ENCODE results near the gene STXBP4.

The STXBP4 gene

DNA sequence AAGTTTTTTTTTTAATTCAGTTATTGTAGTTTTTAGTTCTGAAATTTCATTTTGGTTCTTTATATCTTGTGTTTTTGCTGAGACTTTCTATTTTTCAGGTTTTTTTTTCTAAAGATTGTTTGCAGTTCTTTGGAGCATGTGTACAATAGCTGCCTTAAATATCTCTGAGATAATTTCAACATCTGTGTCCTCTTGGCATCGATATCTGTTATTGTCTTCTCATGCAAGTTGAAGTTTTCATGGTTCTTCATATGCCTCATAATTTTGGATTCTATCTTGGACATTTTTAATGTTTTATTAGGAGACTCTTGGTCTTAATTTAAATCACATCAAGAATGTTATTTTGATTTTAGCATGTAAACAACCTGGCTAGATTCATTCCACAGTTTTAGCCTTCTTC is 22.9 kb upstream of the STXBP4 start:
- TF ChIP-seq, protein P1, sequence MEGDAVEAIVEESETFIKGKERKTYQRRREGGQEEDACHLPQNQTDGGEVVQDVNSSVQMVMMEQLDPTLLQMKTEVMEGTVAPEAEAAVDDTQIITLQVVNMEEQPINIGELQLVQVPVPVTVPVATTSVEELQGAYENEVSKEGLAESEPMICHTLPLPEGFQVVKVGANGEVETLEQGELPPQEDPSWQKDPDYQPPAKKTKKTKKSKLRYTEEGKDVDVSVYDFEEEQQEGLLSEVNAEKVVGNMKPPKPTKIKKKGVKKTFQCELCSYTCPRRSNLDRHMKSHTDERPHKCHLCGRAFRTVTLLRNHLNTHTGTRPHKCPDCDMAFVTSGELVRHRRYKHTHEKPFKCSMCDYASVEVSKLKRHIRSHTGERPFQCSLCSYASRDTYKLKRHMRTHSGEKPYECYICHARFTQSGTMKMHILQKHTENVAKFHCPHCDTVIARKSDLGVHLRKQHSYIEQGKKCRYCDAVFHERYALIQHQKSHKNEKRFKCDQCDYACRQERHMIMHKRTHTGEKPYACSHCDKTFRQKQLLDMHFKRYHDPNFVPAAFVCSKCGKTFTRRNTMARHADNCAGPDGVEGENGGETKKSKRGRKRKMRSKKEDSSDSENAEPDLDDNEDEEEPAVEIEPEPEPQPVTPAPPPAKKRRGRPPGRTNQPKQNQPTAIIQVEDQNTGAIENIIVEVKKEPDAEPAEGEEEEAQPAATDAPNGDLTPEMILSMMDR (IDR thresholded peaks at IDR 0.05; ENCODE audit: control insufficient read depth, insufficient read depth, low read depth, low read length, missing control alignments) = no peak
- H3K4me3 ChIP-seq (ENCODE audit: control insufficient read depth, low read depth, low read length) = no peak overlapping the region
- no peak for DNase-seq (ENCODE audit: low read depth)

DNA sequence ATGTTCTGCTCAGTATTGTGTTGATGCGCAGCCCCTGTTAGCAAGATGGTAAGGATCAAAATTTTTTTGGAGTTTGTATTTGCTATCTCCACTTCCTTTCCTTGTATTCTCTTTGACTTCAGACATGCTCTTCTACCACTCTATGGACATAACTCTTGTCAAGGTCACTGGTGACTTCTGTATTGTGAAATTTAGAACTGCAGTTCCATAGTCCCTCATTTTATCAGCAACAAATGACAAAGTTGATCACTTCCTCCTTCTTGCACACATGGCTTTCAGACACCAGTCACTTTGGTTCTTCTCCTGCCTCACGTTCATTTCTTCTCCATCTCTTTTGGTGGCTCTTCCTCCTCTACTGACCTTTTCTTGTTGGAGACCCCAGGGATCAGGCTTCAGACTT is 21.2 kb upstream of the STXBP4 start:
- TF ChIP-seq, protein P1 (IDR thresholded peaks at IDR 0.05; ENCODE audit: control insufficient read depth, insufficient read depth, low read depth, low read length, missing control alignments) = no peak
- DNase-seq (ENCODE audit: low read depth) = no peak
- H3K4me3 ChIP-seq (ENCODE audit: control insufficient read depth, low read depth, low read length) = no peak overlapping the region

DNA sequence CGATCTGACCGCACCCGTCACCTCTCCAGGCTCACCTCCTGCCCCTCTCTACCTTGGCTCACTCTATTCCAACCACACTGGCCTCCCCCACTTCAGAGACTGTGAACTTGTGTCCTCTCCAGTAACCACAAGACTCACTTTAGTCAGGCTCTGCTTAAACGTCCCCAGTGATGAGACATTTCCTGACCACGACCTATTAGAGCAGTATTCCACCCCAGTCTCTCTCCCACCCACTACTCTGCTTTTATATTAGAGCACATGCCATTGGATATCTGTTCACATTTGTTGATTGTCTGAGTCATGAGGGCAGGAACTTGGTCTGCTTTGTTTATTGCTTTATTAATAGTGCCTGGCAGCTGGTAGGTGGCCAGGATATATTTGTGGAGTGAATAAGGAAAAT is 20.2 kb upstream of the STXBP4 start:
- TF ChIP-seq, protein P1 (IDR thresholded peaks at IDR 0.05; ENCODE audit: control insufficient read depth, insufficient read depth, low read depth, low read length, missing control alignments) = no peak
- DNase-seq (ENCODE audit: low read depth) = peak; percentile 44
- no peak overlapping the region for H3K4me3 ChIP-seq (ENCODE audit: control insufficient read depth, low read depth, low read length)

DNA sequence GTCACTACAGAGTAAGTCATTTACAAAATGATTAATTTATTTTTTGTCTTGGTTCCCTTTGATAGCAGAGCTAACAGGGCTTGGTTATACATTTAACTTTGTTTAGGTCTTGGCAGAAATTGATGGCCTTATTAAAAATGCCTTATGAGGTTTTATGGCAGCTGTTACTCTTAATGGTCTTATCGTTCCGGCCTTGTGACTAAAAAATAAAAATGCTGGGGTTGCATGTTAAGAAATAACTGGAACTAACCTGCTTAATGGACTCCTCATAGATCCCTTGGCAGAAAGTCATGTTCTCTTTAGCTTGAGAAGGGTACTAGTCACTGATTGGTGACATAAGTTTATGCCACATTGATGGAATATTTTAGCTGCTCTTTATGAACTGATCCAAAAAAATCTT is 18.4 kb upstream of the STXBP4 start:
- no peak overlapping the region for H3K4me3 ChIP-seq (ENCODE audit: control insufficient read depth, low read depth, low read length)
- DNase-seq (ENCODE audit: low read depth) = no peak
- TF ChIP-seq, protein P1 (IDR thresholded peaks at IDR 0.05; ENCODE audit: control insufficient read depth, insufficient read depth, low read depth, low read length, missing control alignments) = no peak

GRCh38 chr17:54951286-54951685 is 17.3 kb upstream of the STXBP4 start:
- no peak for DNase-seq (ENCODE audit: low read depth)
- TF ChIP-seq, protein P1 (IDR thresholded peaks at IDR 0.05; ENCODE audit: control insufficient read depth, insufficient read depth, low read depth, low read length, missing control alignments) = no peak
- no peak overlapping the region for H3K4me3 ChIP-seq (ENCODE audit: control insufficient read depth, low read depth, low read length)

GRCh38 chr17:54956791-54957190 is 11.8 kb upstream of the STXBP4 start:
- H3K4me3 ChIP-seq (ENCODE audit: control insufficient read depth, low read depth, low read length) = no peak overlapping the region
- TF ChIP-seq, protein P1 (IDR thresholded peaks at IDR 0.05; ENCODE audit: control insufficient read depth, insufficient read depth, low read depth, low read length, missing control alignments) = no peak
- DNase-seq (ENCODE audit: low read depth) = no peak

All from AG09309 (cell line).